ENCODE results near the gene LRP2. TPM values are rescaled to one million over a fixed set of nuclear protein-coding genes. Genes with fewer than 3 reads are reported as not detected.

LRP2 gene
- total RNA-seq, 4 donors from 2014 or later: 0.65 TPM; not detected in 3

GRCh38 chr2:169119851-169120250, 242.5 kb downstream of the LRP2 start:
- TF ChIP-seq, protein P1, sequence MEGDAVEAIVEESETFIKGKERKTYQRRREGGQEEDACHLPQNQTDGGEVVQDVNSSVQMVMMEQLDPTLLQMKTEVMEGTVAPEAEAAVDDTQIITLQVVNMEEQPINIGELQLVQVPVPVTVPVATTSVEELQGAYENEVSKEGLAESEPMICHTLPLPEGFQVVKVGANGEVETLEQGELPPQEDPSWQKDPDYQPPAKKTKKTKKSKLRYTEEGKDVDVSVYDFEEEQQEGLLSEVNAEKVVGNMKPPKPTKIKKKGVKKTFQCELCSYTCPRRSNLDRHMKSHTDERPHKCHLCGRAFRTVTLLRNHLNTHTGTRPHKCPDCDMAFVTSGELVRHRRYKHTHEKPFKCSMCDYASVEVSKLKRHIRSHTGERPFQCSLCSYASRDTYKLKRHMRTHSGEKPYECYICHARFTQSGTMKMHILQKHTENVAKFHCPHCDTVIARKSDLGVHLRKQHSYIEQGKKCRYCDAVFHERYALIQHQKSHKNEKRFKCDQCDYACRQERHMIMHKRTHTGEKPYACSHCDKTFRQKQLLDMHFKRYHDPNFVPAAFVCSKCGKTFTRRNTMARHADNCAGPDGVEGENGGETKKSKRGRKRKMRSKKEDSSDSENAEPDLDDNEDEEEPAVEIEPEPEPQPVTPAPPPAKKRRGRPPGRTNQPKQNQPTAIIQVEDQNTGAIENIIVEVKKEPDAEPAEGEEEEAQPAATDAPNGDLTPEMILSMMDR (IDR thresholded peaks at IDR 0.05; ENCODE audit: low read depth): no peak

- TF ChIP-seq, protein P1 (IDR thresholded peaks at IDR 0.05; ENCODE audit: low read depth): no peak
Measured at GRCh38 chr2:169119123-169119760, 243.1 kb downstream of the LRP2 start.

GRCh38 chr2:169118060-169118459, 244.3 kb downstream of the LRP2 start:
- TF ChIP-seq, protein P1 (IDR thresholded peaks at IDR 0.05; ENCODE audit: low read depth): no peak

DNA sequence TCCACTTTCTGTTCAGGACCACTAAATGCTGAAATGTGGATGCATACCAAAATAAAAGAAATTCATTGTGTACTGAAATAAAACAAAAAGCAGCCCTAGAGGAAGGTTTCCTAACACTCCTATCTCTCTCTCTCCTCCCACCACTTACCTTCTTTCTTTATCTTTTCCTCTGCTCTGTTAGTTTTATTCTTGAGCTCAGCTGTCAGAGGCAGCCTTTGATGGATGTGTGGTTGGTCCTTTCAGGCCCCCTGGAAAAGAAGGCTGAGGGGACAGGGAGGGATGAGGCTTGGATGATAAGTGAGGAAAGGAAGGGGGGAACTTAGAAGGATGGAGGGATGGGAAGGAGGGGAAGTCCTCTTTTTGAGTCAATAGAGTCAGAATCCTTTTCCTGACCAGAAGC, 245.3 kb downstream of the LRP2 start:
- TF ChIP-seq, protein P1 (IDR thresholded peaks at IDR 0.05; ENCODE audit: low read depth): no peak

DNA sequence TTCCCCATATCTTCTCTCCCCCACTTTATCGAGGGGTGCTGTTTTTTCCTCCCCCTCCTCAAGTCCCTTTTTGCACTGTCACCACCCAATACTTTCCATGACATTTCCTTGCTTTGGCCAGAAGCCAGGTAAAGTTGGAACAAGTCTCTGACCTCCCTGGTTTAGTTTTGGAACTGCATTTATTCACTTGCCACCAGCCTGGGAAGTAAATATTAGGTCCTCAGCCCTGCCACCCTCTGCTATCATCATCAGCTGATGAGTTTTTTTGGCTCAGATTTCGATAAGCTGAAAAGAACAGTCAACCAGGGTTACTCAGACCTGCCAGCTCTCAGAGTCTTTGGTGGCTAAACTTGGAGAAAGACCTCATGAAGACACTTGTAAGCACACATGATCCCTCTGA, 246.0 kb downstream of the LRP2 start:
- TF ChIP-seq, protein P1 (IDR thresholded peaks at IDR 0.05; ENCODE audit: low read depth): no peak

GRCh38 chr2:169114056-169114455, 248.3 kb downstream of the LRP2 start:
- TF ChIP-seq, protein P1 (IDR thresholded peaks at IDR 0.05; ENCODE audit: low read depth): no peak

- TF ChIP-seq, protein P1 (IDR thresholded peaks at IDR 0.05; ENCODE audit: low read depth): no peak
Measured at GRCh38 chr2:169112841-169113240, 249.5 kb downstream of the LRP2 start.
